A549 (cell line): ENCODE results near the gene ADIG.

Experiments
- PHF8 ChIP-seq: fragments of 200-600 bp; sonication (generic); IDR thresholded peaks from 2 replicates; pipeline ENCODE4 v1.6.1; 2016; ENCODE audit warnings: low read depth, mild to moderate bottlenecking, antibody characterized with exemption, moderate library complexity, borderline replicate concordance
- POLR2A ChIP-seq: IDR thresholded peaks from 2 replicates; pipeline ENCODE4 v1.6.1; 2012; ENCODE audit warnings: mild to moderate bottlenecking, low read length
- RNF2 ChIP-seq: fragments of 200-600 bp; sonication (generic); IDR thresholded peaks from 2 replicates; pipeline ENCODE4 v1.6.1; 2016; ENCODE audit warnings: low read depth, mild to moderate bottlenecking, antibody characterized with exemption, moderate library complexity, borderline replicate concordance

DNA sequence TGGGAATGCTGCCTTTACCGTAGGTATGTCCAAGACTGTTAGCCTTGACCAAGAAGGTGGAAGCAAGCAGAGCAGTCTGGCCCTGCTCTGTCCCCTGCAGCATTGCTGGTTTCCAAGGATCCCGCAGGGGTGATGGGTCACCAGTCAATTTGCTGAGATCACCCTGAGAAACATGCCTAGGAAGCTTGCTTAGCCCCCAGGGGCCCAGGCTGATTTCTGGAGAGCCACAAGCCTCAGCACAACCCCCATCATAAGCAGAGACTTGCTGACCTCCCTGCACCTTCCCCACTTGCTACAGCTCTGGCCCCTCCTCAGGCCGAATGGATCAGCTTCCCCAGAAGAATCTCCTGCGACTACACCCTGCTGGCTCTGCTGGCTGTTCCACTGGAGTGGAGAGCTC lies 42.1 kb downstream of the ADIG start:
- TF ChIP-seq POLR2A (no peak), PHF8 (no peak), RNF2 (no peak)
